ENCODE data around the gene DKK1.

Gene DKK1

GRCh38 chr10:52313933-52314821 lies at the start of gene DKK1:
Gene DKK1, plus strand, starts transcription at chr10:52314281. Its CDS starts 154 bp downstream, at chr10:52314435.
- no peak for DNase-seq (ENCODE audit: low spot score)

- DNase-seq (ENCODE audit: low spot score), result no peak
Measured at GRCh38 chr10:52265131-52265926, 48.8 kb upstream of the DKK1 start.

GRCh38 chr10:52266858-52267257 lies 47.2 kb upstream of the DKK1 start:
- DNase-seq (ENCODE audit: low spot score), result no peak

GRCh38 chr10:52268790-52269189 lies 45.3 kb upstream of the DKK1 start:
- DNase-seq (ENCODE audit: low spot score), result no peak

GRCh38 chr10:52269233-52269632 lies 44.8 kb upstream of the DKK1 start:
- DNase-seq (ENCODE audit: low spot score), result no peak

GRCh38 chr10:52276163-52276562 lies 37.9 kb upstream of the DKK1 start:
- DNase-seq (ENCODE audit: low spot score), result no peak

- DNase-seq (ENCODE audit: low spot score), result no peak
Measured at GRCh38 chr10:52276986-52277385, 37.1 kb upstream of the DKK1 start.

- DNase-seq (ENCODE audit: low spot score), result no peak
Measured at GRCh38 chr10:52279546-52279945, 34.5 kb upstream of the DKK1 start.

- no peak for DNase-seq (ENCODE audit: low spot score)
Measured at GRCh38 chr10:52280051-52280450, 34.0 kb upstream of the DKK1 start.

- DNase-seq (ENCODE audit: low spot score), result no peak
Measured at GRCh38 chr10:52283174-52283573, 30.9 kb upstream of the DKK1 start.

GRCh38 chr10:52284416-52285013 lies 29.6 kb upstream of the DKK1 start:
- no peak for DNase-seq (ENCODE audit: low spot score)

- DNase-seq (ENCODE audit: low spot score), result no peak
Measured at GRCh38 chr10:52287866-52288265, 26.2 kb upstream of the DKK1 start.

GRCh38 chr10:52297747-52298146 lies 16.3 kb upstream of the DKK1 start:
- no peak for DNase-seq (ENCODE audit: low spot score)

GRCh38 chr10:52300599-52301277 lies 13.3 kb upstream of the DKK1 start:
- no peak for DNase-seq (ENCODE audit: low spot score)

GRCh38 chr10:52308251-52309031 lies 5.6 kb upstream of the DKK1 start:
- DNase-seq (ENCODE audit: low spot score), result no peak

GRCh38 chr10:52312942-52313255 lies 1.2 kb upstream of the DKK1 start:
- no peak for DNase-seq (ENCODE audit: low spot score)

- no peak for DNase-seq (ENCODE audit: low spot score)
Measured at GRCh38 chr10:52313256-52313932, 687 bp upstream of the DKK1 start.

GRCh38 chr10:52314822-52315552 lies 906 bp downstream of the DKK1 start:
- DNase-seq (ENCODE audit: low spot score), result no peak

GRCh38 chr10:52316001-52316400 lies 1.9 kb downstream of the DKK1 start:
- DNase-seq (ENCODE audit: low spot score), result no peak

GRCh38 chr10:52316500-52316899 lies 2.4 kb downstream of the DKK1 start:
- DNase-seq (ENCODE audit: low spot score), result no peak
